GM21723 (cell line): ENCODE data around the gene STARD7.
A peak's percentile ranks its signal among the peaks of the same experiment; 100 is the strongest.
"Not testable (repeated sequence)": the region's sequence is repeated elsewhere in the genome, so short reads cannot be mapped to it uniquely, and the experiment has no call there.

Source experiments
- ATAC-seq: cut with Tn5 transposase; IDR thresholded peaks from one replicate; pipeline ENCODE4 v1.9.1; 2021; ENCODE audit warnings: mild to moderate bottlenecking, moderate library complexity; ENCODE audit not compliant: unreplicated experiment

STARD7 gene

DNA sequence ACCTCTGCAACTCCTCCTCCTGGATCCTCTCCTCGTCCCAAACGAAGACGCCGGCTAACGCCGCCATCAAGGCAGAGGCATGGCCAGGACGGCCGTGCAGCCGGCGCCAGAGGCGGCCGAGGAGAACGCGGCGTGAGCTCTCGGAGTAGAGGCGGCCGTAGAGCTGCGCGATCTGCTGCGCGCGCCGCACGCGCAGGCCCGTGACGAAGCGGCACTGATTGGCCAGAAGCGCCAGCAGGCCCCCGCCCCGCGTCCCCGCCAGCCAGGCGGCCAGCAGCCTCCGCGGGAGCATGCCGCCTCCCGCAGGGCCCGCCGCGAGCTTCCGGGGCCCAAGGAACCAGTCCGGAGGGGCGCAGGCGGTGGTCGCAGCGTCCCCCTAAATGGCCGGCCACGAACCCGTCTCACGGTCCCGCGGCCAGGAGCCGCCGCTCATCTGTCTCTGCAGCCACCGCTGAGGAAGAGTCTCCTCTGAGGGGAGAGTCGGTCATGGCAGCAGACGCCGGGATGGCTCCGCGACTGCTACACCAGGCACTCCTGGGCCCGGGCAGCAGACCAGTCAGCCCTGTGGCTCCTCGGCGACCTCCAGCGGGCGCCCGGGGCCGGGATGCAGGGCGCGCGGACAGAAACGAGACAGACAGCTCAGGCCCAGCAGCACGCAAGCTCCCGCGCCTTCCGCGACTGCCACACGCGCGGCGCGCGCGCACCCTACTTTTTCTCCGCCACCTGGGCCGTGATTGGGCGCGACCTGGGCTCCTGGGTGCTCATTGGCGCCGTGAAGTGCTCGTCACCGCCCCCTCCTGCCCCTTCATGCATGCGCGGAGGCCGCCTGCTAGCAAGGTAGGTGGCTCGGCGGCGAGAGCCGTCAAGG is at the start of gene STARD7:
STARD7 (minus strand) TSS at position 685 of the 868 bp plus-strand sequence; CDS start at position 292, 393 bp downstream.
- peak; percentile 81 for ATAC-seq

- not testable (repeated sequence) for ATAC-seq
These were observed 49.1 kb upstream of the STARD7 start for GRCh38 chr2:96257744-96258143.

GRCh38 chr2:96256611-96257113 is 48.0 kb upstream of the STARD7 start:
- ATAC-seq: no peak

DNA sequence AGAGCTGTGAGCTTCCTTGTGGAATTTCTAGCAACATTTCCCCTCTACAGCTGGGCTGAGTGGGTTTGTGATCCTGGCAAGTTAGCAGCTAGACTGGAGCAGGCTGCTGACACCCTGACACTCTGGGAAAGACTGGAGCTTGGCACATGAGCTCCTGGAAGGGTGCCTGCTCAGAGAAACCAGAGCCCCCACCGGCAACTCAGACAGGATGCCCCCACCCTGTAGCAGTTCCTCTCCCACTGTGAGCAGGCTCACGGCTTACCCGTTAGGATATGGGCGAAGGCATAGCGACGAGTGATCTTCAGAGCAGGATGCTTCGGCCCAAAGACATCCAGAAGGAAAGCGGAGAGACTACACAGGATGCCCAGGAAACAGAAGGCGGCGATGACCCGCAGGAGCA is 45.9 kb upstream of the STARD7 start:
- ATAC-seq: no peak

DNA sequence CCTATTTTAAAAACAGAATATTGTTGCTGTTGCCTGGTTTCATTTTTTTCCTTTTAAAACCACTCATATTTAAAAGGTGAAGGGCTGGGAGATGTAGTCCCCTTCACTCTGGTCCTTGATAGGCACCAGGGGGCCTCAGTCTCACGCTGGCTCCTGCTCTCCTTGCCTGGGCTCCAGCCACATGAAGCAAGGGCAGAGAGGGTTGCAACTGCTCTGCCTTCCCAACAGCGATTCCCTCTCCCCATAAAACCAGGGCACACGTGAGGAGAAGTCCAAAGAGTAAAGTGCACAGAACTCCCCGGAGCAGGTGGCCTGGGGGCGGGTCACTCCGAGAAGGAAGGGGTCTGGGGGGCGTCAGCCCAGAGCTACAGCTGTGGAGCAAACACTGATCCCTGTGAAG is 44.4 kb upstream of the STARD7 start:
- ATAC-seq: no peak

DNA sequence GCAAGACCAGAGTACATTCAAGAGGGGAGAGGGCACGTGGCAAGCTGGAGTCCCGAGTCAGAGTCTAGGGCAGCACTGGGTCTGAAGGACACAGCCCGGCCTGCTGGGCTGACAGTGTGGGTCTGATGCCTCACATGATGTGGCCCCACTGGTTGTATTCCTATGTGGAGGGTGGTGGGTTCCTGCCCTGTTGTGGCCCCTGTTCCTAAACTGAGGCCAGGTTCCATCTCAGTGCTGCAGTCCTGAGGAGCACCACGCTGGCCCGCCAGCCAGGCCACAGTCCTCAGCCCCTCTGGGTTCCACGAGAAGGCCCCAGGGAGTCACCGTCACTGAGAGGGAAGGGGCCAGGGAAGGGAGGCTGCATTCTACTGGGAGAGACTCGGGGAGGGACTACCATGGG is 43.9 kb upstream of the STARD7 start:
- ATAC-seq: no peak

GRCh38 chr2:96251721-96252292 is 43.2 kb upstream of the STARD7 start:
- no peak for ATAC-seq

GRCh38 chr2:96250188-96250587 is 41.6 kb upstream of the STARD7 start:
- no peak for ATAC-seq

DNA sequence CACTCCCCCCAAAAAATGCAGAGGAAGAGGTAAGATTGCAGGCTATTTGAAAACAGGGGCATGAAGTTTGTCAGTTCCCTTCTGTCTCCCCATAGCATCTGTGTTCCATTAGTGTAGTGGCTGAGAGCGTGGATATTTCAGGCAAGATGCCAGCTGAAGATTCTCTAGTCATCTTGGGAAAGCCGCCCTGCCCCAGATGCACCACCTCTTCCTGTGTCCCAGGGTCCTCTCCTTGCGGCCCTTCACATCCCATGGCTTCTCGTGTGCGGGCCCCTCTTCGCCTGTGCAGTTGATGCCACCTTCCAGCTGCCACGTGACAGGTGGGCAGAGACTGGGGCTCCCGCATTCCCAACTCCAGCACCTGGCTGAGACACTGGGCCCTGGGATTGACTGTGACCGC is 41.0 kb upstream of the STARD7 start:
- no peak for ATAC-seq

DNA sequence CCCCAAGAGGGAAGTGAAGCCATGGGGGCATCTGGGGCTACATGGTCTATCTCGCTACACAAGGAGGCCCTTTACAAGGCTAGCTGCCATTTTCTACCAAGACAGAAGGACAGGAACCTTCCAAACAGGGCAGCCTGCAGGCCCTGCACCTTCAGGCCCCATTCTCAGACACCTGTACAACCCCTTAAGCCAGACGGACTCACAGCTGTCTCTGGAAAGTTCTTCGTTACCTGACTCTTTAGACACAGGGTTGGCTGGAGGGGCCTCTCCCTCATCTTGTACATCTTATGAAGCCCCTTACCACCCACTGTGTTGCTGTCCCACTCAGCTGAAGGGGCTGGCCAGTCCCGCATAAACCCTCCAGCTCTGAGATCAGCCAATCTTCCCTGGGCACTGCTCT is 40.0 kb upstream of the STARD7 start:
- no peak for ATAC-seq

- no peak for ATAC-seq
These were observed 39.3 kb upstream of the STARD7 start for GRCh38 chr2:96247896-96248295.

GRCh38 chr2:96247009-96247408 is 38.4 kb upstream of the STARD7 start:
- ATAC-seq: no peak

DNA sequence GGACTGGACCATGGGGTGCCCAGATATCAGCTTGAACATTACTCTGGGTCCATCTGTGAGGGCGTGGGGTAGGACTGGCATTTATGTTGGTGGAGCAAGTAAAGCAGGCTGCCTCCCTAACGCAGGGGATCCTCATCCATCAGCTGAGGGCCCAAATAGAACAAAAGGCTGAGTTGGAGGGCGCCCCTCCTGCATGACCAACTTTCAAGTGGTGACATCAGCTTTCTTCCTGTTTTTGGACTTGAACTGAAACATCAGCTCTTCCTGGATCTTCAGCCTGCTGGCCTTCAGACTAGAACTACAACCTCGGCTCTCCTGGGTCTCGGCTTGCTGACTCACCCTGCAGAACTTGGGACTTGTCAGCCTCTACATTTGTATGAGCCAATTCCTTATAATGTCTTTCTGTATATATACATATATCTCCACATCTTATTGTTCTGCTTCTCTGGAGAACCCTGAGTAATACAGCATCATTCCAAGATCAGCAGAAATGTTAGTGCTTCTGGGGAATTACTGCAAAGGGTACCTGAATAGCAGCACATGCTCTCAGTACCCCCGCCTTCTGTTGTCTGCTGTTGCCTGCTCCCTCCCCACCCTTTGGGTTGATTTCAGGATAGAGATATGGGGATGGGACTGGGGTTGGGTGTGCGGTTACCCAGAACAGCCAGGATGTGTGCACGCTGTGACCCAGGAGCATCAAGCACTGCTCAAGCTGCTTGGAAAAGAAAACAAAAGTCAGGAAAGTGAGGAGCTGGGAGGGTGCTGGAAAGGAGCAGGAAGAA is 37.2 kb upstream of the STARD7 start:
- ATAC-seq: no peak

DNA sequence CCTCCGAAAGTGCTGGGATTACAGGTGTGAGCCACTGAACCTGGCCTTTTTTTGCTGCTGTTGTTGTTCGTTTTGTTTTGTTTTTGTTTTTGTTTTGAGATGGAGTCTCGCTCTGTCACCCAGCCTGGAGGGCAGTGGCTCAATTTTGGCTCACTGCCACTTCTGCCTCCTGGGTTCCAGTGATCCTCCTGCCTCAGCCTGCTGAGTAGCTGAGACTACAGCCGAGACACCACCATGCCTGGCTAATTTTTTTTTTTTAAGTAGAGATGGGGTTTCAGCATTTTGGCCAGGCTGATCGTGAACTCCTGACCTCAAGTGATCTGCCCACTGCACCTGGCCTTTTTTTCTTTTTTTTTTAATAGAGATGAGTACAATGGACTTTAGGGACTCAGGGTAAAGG is 35.2 kb upstream of the STARD7 start:
- no peak for ATAC-seq

DNA sequence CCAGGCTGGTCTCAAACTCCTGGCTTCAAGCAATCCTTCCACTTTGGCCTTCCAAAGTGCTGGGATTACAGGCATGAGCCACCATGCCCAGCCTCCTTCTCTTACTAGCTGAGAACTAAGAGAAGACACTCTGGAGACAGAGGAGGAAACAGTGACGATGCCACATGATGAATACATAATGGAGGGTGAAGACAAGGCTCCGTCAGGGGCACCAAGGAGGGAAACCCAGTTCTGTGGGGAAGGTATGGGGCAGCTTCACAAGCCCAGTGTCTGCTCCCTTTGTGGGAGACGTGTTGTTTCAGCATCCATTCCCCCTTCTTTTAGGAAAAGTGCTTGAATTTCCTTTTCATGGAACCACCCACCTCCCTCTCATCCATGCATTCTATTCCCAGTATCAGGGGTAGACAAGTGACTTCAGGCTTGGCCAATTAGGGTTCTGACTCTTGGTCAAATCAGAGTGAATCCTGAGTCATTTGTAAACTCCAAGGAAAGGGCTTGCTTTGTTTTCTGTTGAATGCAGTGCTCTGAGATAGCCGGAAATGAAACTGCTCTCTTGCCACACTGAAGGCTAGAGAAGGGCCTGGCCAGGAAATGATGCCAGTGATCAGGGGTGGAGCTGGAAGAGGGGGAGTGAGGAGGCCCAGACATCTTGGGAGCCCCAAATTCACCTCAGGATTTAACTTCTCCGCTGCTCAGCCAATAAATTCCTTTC is 33.4 kb upstream of the STARD7 start:
- ATAC-seq: peak; percentile 83

- no peak for ATAC-seq
These were observed 32.6 kb upstream of the STARD7 start for GRCh38 chr2:96241227-96241626.

GRCh38 chr2:96240341-96241038 is 31.9 kb upstream of the STARD7 start:
- no peak for ATAC-seq

- ATAC-seq: no peak
These were observed 31.2 kb upstream of the STARD7 start for GRCh38 chr2:96239745-96240264.

DNA sequence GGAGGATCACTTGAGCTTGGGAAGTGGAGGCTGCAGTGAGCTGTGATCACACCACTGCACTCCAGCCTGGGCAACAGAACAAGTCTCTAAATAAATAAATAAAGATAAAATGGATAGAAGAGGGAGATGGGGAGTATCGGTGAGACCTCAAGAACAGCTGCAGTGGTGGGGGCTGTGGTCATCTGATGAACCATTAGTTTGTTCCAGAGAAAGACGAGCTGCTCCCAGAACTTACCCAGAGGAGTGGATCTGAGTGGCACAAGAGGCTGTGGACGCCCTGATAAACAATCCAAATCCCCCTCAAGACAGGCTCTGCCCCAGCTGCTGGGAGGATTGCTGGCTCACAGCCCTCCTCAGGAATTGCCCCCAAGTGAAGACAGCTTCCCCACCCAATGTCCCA is 30.5 kb upstream of the STARD7 start:
- ATAC-seq: no peak

DNA sequence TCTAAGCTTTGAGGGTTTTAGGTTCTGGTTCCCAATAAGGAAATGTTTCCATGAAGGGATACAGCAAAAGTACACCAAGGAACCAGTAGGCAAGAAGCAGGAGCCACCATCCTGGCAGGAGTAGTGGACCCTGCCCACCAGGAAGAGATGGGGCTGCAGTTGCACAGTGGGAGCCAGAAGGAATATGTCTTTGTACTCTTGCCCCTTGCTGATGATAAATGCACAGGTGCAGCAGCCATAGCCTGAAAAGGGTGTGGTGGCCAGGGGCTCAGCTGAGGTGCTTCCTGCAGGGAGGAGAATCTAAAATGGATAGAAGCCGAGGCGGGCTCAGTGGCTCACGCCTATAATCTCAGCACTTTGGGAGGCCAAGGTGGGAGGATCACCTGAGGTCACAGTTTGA is 29.6 kb upstream of the STARD7 start:
- ATAC-seq: no peak
